Activated naive CD4-positive, alpha-beta T cell treated with anti-CD3 and anti-CD28 coated beads for 36 hours (primary cell): Measurements from ENCODE around the gene EEIG1. TPM values are rescaled to one million over a fixed set of nuclear protein-coding genes. Genes with fewer than 3 reads are reported as not detected.

Experiments used
- CTCF ChIA-PET: fragments of 350-600 bp; sonication (Branson Sonifier 250); formaldehyde crosslinking; loops from one replicate; lab custom pipeline; 2021; ENCODE audit warnings: antibody characterized with exemption; lab: Charles Lee
- DNase-seq: peaks from one replicate; pipeline ENCODE4 v3.0.0-alpha.2; 2020
- H3K27ac Mint-ChIP-seq: one replicate; pipeline ENCODE4 v1.8.0; 2021; ENCODE audit warnings: mild to moderate bottlenecking, mixed read lengths
- H3K27me3 Mint-ChIP-seq: one replicate; pipeline ENCODE4 v1.8.0; 2021; ENCODE audit warnings: low read depth, mixed read lengths
- H3K36me3 Mint-ChIP-seq: one replicate; pipeline ENCODE4 v1.8.0; 2021; ENCODE audit warnings: low read depth, mixed read lengths
- H3K4me1 Mint-ChIP-seq: one replicate; pipeline ENCODE4 v1.8.0; 2021; ENCODE audit warnings: low read depth, mixed read lengths
- H3K4me3 Mint-ChIP-seq: one replicate; pipeline ENCODE4 v1.8.0; 2021; ENCODE audit warnings: mild to moderate bottlenecking, moderate library complexity, mixed read lengths
- H3K9me3 Mint-ChIP-seq: one replicate; pipeline ENCODE4 v1.8.0; 2021; ENCODE audit warnings: mixed read lengths
- intact Hi-C: fragments of 100-400 bp; cut with micrococcal nuclease; formaldehyde crosslinking; loops from one replicate; pipeline ENCODE4 v1.15.1; 2023
- total RNA-seq, 2 experiments: library from RNA; stranded (reverse); gene quantifications; one replicate each; pipeline ENCODE4 v1.2.3, GENCODE V29; 2021

EEIG1 gene
- total RNA-seq, 2 experiments from 2014 or later, result 61.0 to 70.8 TPM

DNA sequence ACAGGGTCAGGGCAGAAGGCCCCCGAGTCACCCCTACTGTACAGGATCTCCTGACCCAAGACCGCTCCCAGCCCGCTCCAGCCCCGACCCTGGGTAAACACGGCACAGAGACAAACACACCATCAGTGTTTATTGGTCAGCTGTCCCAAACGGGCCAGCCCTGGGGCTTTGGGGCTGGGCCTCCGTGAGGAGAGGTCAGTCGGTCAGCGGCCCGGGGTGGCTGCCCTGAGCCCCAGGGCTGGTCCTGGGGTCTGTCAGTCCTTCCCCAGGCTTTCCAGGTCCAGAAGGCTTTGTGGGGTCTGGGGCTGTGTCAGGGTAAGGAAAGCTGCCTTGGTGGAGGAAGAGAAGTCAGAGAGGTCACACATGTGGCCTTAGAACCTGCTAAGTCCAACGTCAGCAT lies 45.8 kb downstream of the EEIG1 start:
- H3K27me3 Mint-ChIP-seq, result no peaks in the 10 kb centered on the region
- H3K36me3 Mint-ChIP-seq, result peaks cover 32% of the 10 kb centered on the region
- H3K9me3 Mint-ChIP-seq, result no peaks in the 10 kb centered on the region
- DNase-seq, result no peak
- CTCF ChIA-PET, result interaction anchor here (0.8 to 1.5 kb wide), 2 partner anchors 9 to 14 kb away, joined by 3 to 4 read pairs; no protein-coding TSS in a partner anchor
- intact Hi-C loops, result no loop called here
- peaks cover 51% of the 10 kb centered on the region for H3K4me1 Mint-ChIP-seq
- H3K27ac Mint-ChIP-seq, result no peak overlapping the region
- peak overlapping the region; percentile 11 for H3K4me3 Mint-ChIP-seq

DNA sequence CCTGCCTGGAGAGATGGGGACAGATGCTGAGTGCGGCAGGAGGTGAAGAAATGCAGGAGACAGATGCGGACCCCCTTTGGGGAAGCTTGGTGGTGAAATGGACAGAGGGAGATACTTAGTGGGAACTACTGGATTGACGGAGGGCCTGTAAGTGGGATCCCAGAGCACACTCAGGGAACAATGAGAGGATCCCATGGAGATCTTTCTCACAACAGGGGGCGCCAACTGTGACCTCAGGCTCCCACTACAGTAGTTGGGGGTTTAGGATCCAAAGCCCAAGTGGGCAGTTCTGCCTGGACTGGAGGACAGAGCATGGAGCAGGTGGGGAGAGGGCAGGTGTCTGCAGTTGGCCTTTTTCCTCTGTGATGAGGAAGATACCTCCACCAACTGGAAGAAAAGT lies 46.5 kb downstream of the EEIG1 start:
- Mint-ChIP-seq H3K27ac (no peak overlapping the region), H3K4me3 (no peak overlapping the region), H3K36me3 (peaks cover 32% of the 10 kb centered on the region), H3K4me1 (peaks cover 54% of the 10 kb centered on the region), H3K27me3 (no peaks in the 10 kb centered on the region), H3K9me3 (no peaks in the 10 kb centered on the region)
- CTCF ChIA-PET, result interaction anchor here (1.5 to 2.1 kb wide), 2 partner anchors 9 to 13 kb away, joined by 4 to 12 read pairs; no protein-coding TSS in a partner anchor
- intact Hi-C loops, result no loop called here
- no peak for DNase-seq

DNA sequence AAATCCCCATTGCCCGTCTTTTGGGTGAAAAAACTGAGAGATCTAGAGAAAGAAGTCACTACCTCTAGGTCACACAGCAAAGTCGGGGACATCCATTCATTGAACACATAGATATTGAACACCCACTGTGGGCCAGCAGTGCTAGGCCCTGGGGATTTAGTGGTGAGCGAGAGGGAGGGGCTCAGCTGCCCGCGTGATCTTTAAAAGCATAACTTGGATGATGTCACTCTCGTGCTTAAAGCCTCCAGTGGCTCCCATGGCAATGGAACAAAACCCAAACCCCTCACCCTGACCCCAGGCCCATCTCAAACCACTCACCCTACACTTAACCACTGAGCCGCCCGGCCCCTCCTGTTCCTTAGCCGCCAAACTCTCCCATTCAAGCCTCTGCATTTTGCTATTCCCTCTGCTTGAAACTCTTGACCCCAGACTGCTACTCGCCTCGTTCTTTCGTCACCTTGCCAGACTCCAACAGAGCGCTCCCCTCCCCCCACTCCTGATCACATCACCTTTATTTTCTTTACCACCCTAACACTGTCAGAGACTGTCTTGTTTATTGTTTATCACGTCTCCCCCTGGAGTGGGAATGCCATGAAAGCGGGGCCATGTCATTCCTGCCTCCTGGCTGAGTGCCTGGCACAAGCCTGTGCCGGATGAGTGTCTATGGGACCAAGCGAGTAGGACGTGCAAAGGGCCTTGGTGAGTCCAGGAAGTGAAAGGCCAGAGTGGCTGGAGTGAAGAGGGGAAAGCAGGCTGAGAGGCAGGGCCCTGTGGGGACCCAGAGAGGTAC lies 49.5 kb downstream of the EEIG1 start:
- Mint-ChIP-seq H3K9me3 (no peaks in the 10 kb centered on the region), H3K27me3 (peaks cover 6% of the 10 kb centered on the region), H3K4me1 (peaks cover 43% of the 10 kb centered on the region), H3K4me3 (peak overlapping the region; percentile 62), H3K36me3 (peaks cover 19% of the 10 kb centered on the region), H3K27ac (no peak overlapping the region)
- no peak for DNase-seq
- intact Hi-C loops, result no loop called here
- CTCF ChIA-PET, result interaction anchor here (0.7 to 3.7 kb wide), 6 partner anchors 9 to 103 kb away, joined by 3 to 18 read pairs (median 4); no protein-coding TSS in a partner anchor

Other genes starting within 250 kb of the EEIG1 start
- 10 to 100 TPM; 11.8 to 12.7 TPM for gene TOR2A, start 245.7 kb downstream of the EEIG1 start, total RNA-seq
- gene SH2D3C, start 202.3 kb downstream of the EEIG1 start, total RNA-seq, result 10 to 100 TPM; 27.2 to 27.3 TPM
- 10 to 100 TPM; 64.6 to 73.6 TPM for gene CDK9, start 195.0 kb downstream of the EEIG1 start, total RNA-seq
- 10 to 100 TPM; 67.8 to 73.0 TPM for gene FPGS, start 178.1 kb downstream of the EEIG1 start, total RNA-seq
- 10 to 100 TPM; 10.5 to 11.6 TPM for gene ENG, start 126.3 kb downstream of the EEIG1 start, total RNA-seq
- gene AK1, start 103.3 kb downstream of the EEIG1 start, total RNA-seq, result 10 to 100 TPM; 11.8 to 11.9 TPM
- 10 to 100 TPM; 28.7 to 29.1 TPM for gene ST6GALNAC6, start 81.4 kb downstream of the EEIG1 start, total RNA-seq
- 10 to 100 TPM; 22.3 to 24.6 TPM for gene ST6GALNAC4, start 63.9 kb downstream of the EEIG1 start, total RNA-seq
- 1 to 10 TPM; 1.1 to 1.8 TPM for gene PIP5KL1, start 50.2 kb downstream of the EEIG1 start, total RNA-seq
- 10 to 100 TPM; 41.6 to 43.4 TPM for gene DPM2, start 43.1 kb downstream of the EEIG1 start, total RNA-seq
- 10 to 100 TPM; 12.3 to 12.8 TPM for gene NAIF1, start 86.3 kb upstream of the EEIG1 start, total RNA-seq
- gene SLC25A25, start 87.2 kb upstream of the EEIG1 start, total RNA-seq, result 10 to 100 TPM; 12.0 to 12.7 TPM
- 10 to 100 TPM; 47.6 to 48.4 TPM for gene PTGES2, start 146.7 kb upstream of the EEIG1 start, total RNA-seq
- gene LCN2, start 168.5 kb upstream of the EEIG1 start, total RNA-seq, result not detected
- gene BBLN, start 179.3 kb upstream of the EEIG1 start, total RNA-seq, result 10 to 100 TPM; 73.3 to 77.7 TPM
- 10 to 100 TPM; 79.5 to 82.8 TPM for gene CIZ1, start 210.6 kb upstream of the EEIG1 start, total RNA-seq
- gene DNM1, start 222.4 kb upstream of the EEIG1 start, total RNA-seq, result under 1 TPM; 0.07 to 0.77 TPM